GM23338 (cell line): ENCODE measurements around the gene NADK. TPM values are rescaled to one million over a fixed set of nuclear protein-coding genes. Genes with fewer than 3 reads are reported as not detected.
"Not testable (repeated sequence)": the region's sequence is repeated elsewhere in the genome, so short reads cannot be mapped to it uniquely, and the experiment has no call there.

Experiments used
- ATAC-seq: fragments of 200-7000 bp; cut with Tn5 transposase; 3 replicates; pipeline ENCODE4 v1.9.1; 2020
- DNase-seq: peaks from one replicate; pipeline ENCODE4 v3.0.0-alpha.2; 2015; ENCODE audit warnings: low spot score
- H2AFZ ChIP-seq: fragments of 200-600 bp; sonication (generic); 2 replicates; pipeline ENCODE4 v1.8.0; 2016; ENCODE audit warnings: antibody characterized with exemption, mild to moderate bottlenecking, moderate library complexity
- H3F3A ChIP-seq: fragments of 200-600 bp; sonication (generic); replicated peaks from 2 replicates; pipeline ENCODE4 v1.8.0; 2017; ENCODE audit warnings: antibody characterized with exemption, mixed run types, low read depth
- H3K27ac ChIP-seq: fragments of 200-600 bp; sonication (generic); 2 replicates; pipeline ENCODE4 v1.6.1; 2016; ENCODE audit warnings: low read depth
- H3K27me3 ChIP-seq: fragments of 200-600 bp; sonication (generic); 2 replicates; pipeline ENCODE4 v1.8.0; 2016; ENCODE audit warnings: mild to moderate bottlenecking, mixed run types, moderate library complexity; ENCODE audit not compliant: insufficient read depth
- H3K36me3 ChIP-seq: fragments of 200-600 bp; sonication (generic); 2 replicates; pipeline ENCODE4 v1.8.0; 2016; ENCODE audit warnings: mild to moderate bottlenecking; ENCODE audit not compliant: insufficient read depth
- H3K4me1 ChIP-seq: fragments of 200-600 bp; sonication (generic); 2 replicates; pipeline ENCODE4 v1.8.0; 2016; ENCODE audit warnings: mild to moderate bottlenecking, moderate library complexity; ENCODE audit not compliant: insufficient read depth
- H3K4me2 ChIP-seq: fragments of 200-600 bp; sonication (generic); 2 replicates; pipeline ENCODE4 v1.7.1; 2017; ENCODE audit warnings: mixed run types
- H3K4me3 ChIP-seq: fragments of 200-600 bp; sonication (generic); 2 replicates; pipeline ENCODE4 v1.6.1; 2016; ENCODE audit warnings: mixed run types
- H3K79me2 ChIP-seq: fragments of 200-600 bp; sonication (generic); replicated peaks from 2 replicates; pipeline ENCODE4 v1.8.0; 2017; ENCODE audit warnings: mild to moderate bottlenecking; ENCODE audit not compliant: insufficient read depth
- H3K9me2 ChIP-seq: fragments of 200-600 bp; sonication (generic); 2 replicates; pipeline ENCODE4 v1.8.0; 2017; ENCODE audit not compliant: insufficient read depth
- H4K20me1 ChIP-seq: fragments of 200-600 bp; sonication (generic); replicated peaks from 2 replicates; pipeline ENCODE4 v1.8.0; 2017; ENCODE audit warnings: mild to moderate bottlenecking; ENCODE audit not compliant: insufficient read depth
- H3K27ac Mint-ChIP-seq: 2 replicates; pipeline ENCODE4 v1.8.0; 2020; ENCODE audit warnings: inconsistent platforms, mild to moderate bottlenecking, moderate library complexity, mixed read lengths
- H3K27me3 Mint-ChIP-seq: 3 replicates; pipeline ENCODE4 v1.8.0; 2022; ENCODE audit warnings: low read depth, mild to moderate bottlenecking, moderate library complexity, mixed read lengths, inconsistent platforms; ENCODE audit not compliant: insufficient read depth, poor library complexity
- H3K36me3 Mint-ChIP-seq: 3 replicates; pipeline ENCODE4 v1.8.0; 2021; ENCODE audit warnings: low read depth, mild to moderate bottlenecking, inconsistent platforms, moderate library complexity, mixed read lengths
- H3K4me1 Mint-ChIP-seq: 3 replicates; pipeline ENCODE4 v1.8.0; 2020; ENCODE audit warnings: mild to moderate bottlenecking, inconsistent platforms, mixed read lengths
- H3K4me3 Mint-ChIP-seq: 3 replicates; pipeline ENCODE4 v1.8.0; 2021; ENCODE audit warnings: moderate library complexity, mild to moderate bottlenecking, inconsistent platforms, mixed read lengths
- H3K9me3 Mint-ChIP-seq: 3 replicates; pipeline ENCODE4 v1.8.0; 2020; ENCODE audit warnings: moderate library complexity, mild to moderate bottlenecking, inconsistent platforms, mixed read lengths
- CREB1 ChIP-seq: fragments of 250-450 bp; sonication (Bioruptor Pico); IDR thresholded peaks from 2 replicates; pipeline ENCODE4 v1.5.0; 2020; ENCODE audit warnings: low read depth, mild to moderate bottlenecking, moderate library complexity
- CTCF ChIP-seq, 2 experiments: fragments of 200-600 bp in 1 of 2; sonication (generic) in 1 of 2; conservative IDR thresholded peaks; 2 replicates each; pipeline versions ENCODE4 v1.5.1 to v1.6.1; 2016 to 2017; ENCODE audit warnings: antibody characterized with exemption in 2 of 2, low read depth in 2 of 2, mild to moderate bottlenecking in 2 of 2, moderate library complexity in 1 of 2
- ETS1 ChIP-seq: IDR thresholded peaks from 2 replicates; pipeline ENCODE4 v1.6.1; 2016; ENCODE audit warnings: antibody characterized with exemption
- EZH2 ChIP-seq: fragments of 200-600 bp; sonication (generic); IDR thresholded peaks from one replicate; pipeline ENCODE4 v1.8.0; 2017; ENCODE audit warnings: antibody characterized with exemption, mild to moderate bottlenecking, low read depth; ENCODE audit not compliant: unreplicated experiment
- EZH2phosphoT487 ChIP-seq: fragments of 200-600 bp; sonication (generic); IDR thresholded peaks from one replicate; pipeline ENCODE4 v1.8.1; 2018; ENCODE audit warnings: antibody characterized with exemption; ENCODE audit not compliant: unreplicated experiment
- POLR2AphosphoS5 ChIP-seq: IDR thresholded peaks from 2 replicates; pipeline ENCODE4 v1.6.1; 2016; ENCODE audit warnings: antibody characterized with exemption, low read depth
- polyA plus RNA-seq: library from polyadenylated mRNA; unstranded; fragments of >200 nt; fragmentation: Nextera tagmentation; extraction: Ambion mirVana; gene quantifications from 2 replicates; pipeline ENCODE4 v1.2.1, GENCODE V29; 2016
- total RNA-seq: library from RNA; depleted of rRNA; stranded (reverse); fragments of >200 nt; shearing (Covaris generic); gene quantifications from 2 replicates; pipeline ENCODE4 v1.2.3, GENCODE V29; 2014

Gene NADK
- total and polyA plus RNA-seq, 2 experiments from 2014 or later: 45.3 to 73.2 TPM

GRCh38 chr1:1741013-1741412 is 37.3 kb downstream of the NADK start:
- not testable (repeated sequence) for DNase-seq, H3K27me3 Mint-ChIP-seq, H3K4me2 ChIP-seq, H3K9me3 Mint-ChIP-seq, H3K4me3 ChIP-seq, H3F3A ChIP-seq, H3K4me1 ChIP-seq, H3K36me3 ChIP-seq, H3K4me3 Mint-ChIP-seq, H3K9me2 ChIP-seq, H3K4me1 Mint-ChIP-seq, H2AFZ ChIP-seq, H4K20me1 ChIP-seq, H3K79me2 ChIP-seq, ATAC-seq, H3K27ac ChIP-seq, H3K27me3 ChIP-seq, H3K27ac Mint-ChIP-seq
- peaks cover 13% of the 10 kb centered on the region; the same call in 2 of the 3 replicates for H3K36me3 Mint-ChIP-seq

GRCh38 chr1:1738799-1739337 is 39.4 kb downstream of the NADK start:
- not testable (repeated sequence) for H3K27me3 ChIP-seq, H3K36me3 ChIP-seq, H3K79me2 ChIP-seq, H4K20me1 ChIP-seq, H3K27ac Mint-ChIP-seq, H3K9me2 ChIP-seq, H3K4me1 ChIP-seq, H3K4me1 Mint-ChIP-seq, H3K9me3 Mint-ChIP-seq, H3K4me3 Mint-ChIP-seq, H3K4me2 ChIP-seq, H3K4me3 ChIP-seq, H3F3A ChIP-seq, H3K27ac ChIP-seq, DNase-seq, H2AFZ ChIP-seq, ATAC-seq, H3K27me3 Mint-ChIP-seq
- H3K36me3 Mint-ChIP-seq: peaks cover 21% of the 10 kb centered on the region

- peaks cover 19% of the 10 kb centered on the region for H3K36me3 Mint-ChIP-seq
- H3K4me2 ChIP-seq: not testable (repeated sequence)
Observed at GRCh38 chr1:1737675-1738590, 40.3 kb downstream of the NADK start.

GRCh38 chr1:1732381-1732780 is 45.9 kb downstream of the NADK start:
- H3K4me1 ChIP-seq: no peaks in the 10 kb centered on the region
- H3K79me2 ChIP-seq: no peaks in the 10 kb centered on the region
- DNase-seq (no peak), ATAC-seq (no peak)
- no peaks in the 10 kb centered on the region for H3K4me1 Mint-ChIP-seq
- H3F3A ChIP-seq: no peaks in the 10 kb centered on the region
- H2AFZ ChIP-seq: no peak overlapping the region
- H3K27me3 ChIP-seq: no peaks in the 10 kb centered on the region
- H3K27ac Mint-ChIP-seq: no peak overlapping the region
- H3K4me3 ChIP-seq: no peak overlapping the region
- H3K27me3 Mint-ChIP-seq: peaks cover 2% of the 10 kb centered on the region
- H3K4me2 ChIP-seq: no peak overlapping the region
- H3K4me3 Mint-ChIP-seq: no peak overlapping the region
- peaks cover 25% of the 10 kb centered on the region for H3K36me3 Mint-ChIP-seq
- no peaks in the 10 kb centered on the region for H3K9me3 Mint-ChIP-seq
- no peaks in the 10 kb centered on the region for H3K9me2 ChIP-seq
- H3K36me3 ChIP-seq: peaks cover 11% of the 10 kb centered on the region; the same call in 1 of the 2 replicates
- H4K20me1 ChIP-seq: no peaks in the 10 kb centered on the region; the same call in 1 of the 2 replicates
- H3K27ac ChIP-seq: no peak overlapping the region
- no peak for TF ChIP-seq CTCF (conservative IDR thresholded peaks at IDR 0.05; ENCODE audit: low read depth in 2 of 2)
- no peak for TF ChIP-seq POLR2AphosphoS5
- no peak for TF ChIP-seq ETS1
- TF ChIP-seq EZH2phosphoT487: no peak
- no peak for TF ChIP-seq EZH2
- no peak for TF ChIP-seq CREB1

More at GRCh38 chr1:1737675-1738590, 40.3 kb downstream of the NADK start:
- not testable (repeated sequence) for H3K4me3 Mint-ChIP-seq, H3K27me3 ChIP-seq, H3K4me1 Mint-ChIP-seq, H3K9me2 ChIP-seq, H3K27ac ChIP-seq, H3F3A ChIP-seq, H3K27ac Mint-ChIP-seq, H2AFZ ChIP-seq, ATAC-seq, H3K27me3 Mint-ChIP-seq, H3K36me3 ChIP-seq, H3K4me3 ChIP-seq, H3K4me1 ChIP-seq, H4K20me1 ChIP-seq, H3K79me2 ChIP-seq, H3K9me3 Mint-ChIP-seq, DNase-seq
